ENCODE measurements around the gene TIMM22. TPM values are rescaled to one million over a fixed set of nuclear protein-coding genes. Genes with fewer than 3 reads are reported as not detected.

The TIMM22 gene
- total RNA-seq, 3 donors from 2014 or later, result 8.2 to 11.4 (median 10.1) TPM

DNA sequence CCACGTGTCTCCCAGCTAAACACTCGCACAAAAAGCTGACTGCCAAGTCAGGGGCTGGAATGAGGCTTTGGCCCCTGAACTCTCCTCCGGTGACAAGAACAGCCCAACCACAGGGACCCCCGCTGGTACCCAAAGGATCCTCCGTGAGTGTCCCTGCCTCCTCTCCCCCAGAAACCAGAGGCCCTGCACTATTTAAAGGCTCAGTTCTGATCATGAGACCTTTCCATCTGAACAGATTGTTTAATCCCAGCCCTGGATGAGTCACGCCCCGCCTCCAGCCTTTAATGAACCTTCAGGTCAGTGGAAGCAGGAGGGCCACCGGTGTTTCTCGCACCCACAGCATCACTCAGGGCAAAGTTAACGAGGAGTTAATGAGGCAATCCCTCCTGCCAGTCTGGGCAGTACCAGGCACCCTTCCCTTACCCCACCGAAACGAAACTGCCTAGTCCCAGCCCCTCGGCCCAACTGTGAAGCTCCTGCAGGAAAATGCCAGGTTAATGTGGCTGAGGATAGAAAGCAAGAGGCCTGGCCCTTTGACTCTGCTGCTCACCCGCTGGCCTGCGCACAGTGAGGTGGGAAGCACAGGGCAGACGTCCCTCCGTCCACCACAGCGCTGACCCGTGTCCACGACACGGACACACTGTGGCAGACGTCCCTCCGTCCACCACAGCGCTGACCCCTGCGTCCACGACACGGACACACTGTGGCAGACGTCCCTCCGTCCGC is 32.4 kb downstream of the TIMM22 start:
- ATAC-seq, result peak; percentile 15
- Histone ChIP-seq H3K4me3 (no peak overlapping the region), H3K36me3 (ENCODE audit: low read depth) (no peaks in the 10 kb centered on the region)

DNA sequence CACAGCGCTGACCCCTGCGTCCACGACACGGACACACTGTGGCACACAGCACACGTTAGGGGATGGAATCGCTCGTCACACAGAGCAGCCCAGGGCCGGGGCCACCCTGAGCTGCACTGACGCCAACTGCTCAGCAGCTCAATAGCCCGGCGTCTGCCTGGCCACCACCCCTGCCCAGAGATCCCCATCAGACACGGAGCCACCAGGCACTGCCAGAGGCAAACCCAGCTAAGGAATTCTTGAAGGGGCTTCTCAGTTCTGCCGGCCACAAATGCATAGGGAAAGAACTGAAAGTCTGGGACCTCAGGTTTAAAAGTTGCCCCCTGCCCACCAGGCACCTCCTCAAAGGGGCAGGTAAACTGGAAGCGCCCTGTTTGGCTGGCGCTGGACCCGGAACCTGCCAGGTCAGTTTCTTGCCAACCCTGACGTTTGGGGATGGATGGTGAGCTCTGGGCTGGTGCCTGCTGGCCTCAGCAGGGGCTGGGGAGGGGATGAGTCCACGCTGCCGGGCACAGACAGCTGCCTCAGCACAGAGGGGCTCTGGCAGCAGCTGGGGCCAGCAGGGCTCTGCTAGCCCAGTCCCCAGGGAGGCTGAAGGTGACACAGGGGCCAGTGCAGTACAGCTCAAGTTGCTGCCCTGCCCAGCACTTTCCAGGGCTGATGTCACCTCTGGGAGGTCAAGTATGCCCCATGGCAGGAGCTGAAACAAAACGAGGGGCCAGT is 33.2 kb downstream of the TIMM22 start:
- Histone ChIP-seq H3K36me3 (ENCODE audit: low read depth) (no peaks in the 10 kb centered on the region), H3K4me1 (ENCODE audit: low read depth) (no peaks in the 10 kb centered on the region), H3K4me3 (no peak overlapping the region), H3K9me3 (no peaks in the 10 kb centered on the region)
- ATAC-seq (peak; percentile 5), DNase-seq (no peak)
- TF ChIP-seq, protein P1, sequence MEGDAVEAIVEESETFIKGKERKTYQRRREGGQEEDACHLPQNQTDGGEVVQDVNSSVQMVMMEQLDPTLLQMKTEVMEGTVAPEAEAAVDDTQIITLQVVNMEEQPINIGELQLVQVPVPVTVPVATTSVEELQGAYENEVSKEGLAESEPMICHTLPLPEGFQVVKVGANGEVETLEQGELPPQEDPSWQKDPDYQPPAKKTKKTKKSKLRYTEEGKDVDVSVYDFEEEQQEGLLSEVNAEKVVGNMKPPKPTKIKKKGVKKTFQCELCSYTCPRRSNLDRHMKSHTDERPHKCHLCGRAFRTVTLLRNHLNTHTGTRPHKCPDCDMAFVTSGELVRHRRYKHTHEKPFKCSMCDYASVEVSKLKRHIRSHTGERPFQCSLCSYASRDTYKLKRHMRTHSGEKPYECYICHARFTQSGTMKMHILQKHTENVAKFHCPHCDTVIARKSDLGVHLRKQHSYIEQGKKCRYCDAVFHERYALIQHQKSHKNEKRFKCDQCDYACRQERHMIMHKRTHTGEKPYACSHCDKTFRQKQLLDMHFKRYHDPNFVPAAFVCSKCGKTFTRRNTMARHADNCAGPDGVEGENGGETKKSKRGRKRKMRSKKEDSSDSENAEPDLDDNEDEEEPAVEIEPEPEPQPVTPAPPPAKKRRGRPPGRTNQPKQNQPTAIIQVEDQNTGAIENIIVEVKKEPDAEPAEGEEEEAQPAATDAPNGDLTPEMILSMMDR (IDR thresholded peaks at IDR 0.05), result no peak
- intact Hi-C loops (cut with DNase I, micrococcal nuclease), result no loop called here

More for the DNA sequence above, 32.4 kb downstream of the TIMM22 start:
- no peak for DNase-seq
- intact Hi-C loops (cut with DNase I, micrococcal nuclease), result no loop called here
- no peaks in the 10 kb centered on the region for H3K9me3 ChIP-seq
- TF ChIP-seq, protein P1 (IDR thresholded peaks at IDR 0.05), result no peak
- no peaks in the 10 kb centered on the region for H3K4me1 ChIP-seq (ENCODE audit: low read depth)

DNA sequence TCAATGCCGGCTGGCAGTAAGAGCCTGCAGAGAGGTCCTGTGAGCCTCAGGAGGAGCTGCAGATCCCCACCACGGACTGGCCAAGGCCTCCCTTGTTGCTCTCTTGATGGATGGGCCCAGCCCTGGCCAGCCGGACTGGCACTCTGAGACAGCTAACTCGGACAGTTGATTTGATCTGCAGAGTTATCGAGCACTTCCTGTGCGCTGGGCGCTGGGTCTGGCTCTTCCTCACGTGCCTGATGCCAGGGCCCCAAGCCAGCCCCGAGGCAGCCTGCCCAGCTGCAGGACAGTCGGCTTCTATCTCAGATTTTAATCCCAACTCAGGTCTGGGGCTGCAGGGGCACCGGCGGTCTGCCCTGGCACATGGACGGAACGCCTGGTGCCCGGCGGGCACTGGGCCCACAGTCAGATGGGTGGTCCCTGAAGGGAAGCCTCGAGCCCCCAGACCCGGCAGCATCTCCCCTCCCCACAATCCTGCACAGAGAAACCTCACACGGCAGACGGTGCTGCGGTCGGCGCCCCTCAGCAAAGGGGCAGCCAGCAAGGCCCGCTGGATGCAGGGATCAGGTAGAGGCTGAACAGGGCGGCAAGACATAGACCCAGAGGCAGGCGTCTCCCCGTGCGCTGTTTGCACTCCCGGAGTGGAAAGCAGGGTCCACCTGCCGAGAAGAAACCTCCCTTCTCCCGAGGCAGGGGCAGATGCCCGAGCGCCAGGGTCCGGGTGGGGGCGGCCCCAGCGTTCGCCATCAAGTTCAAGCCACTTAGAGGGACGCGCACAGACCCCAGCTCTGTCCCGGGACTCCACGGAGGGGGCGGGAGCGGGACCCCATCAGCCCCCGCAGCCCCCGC is 34.0 kb downstream of the TIMM22 start:
- no peaks in the 10 kb centered on the region for H3K4me1 ChIP-seq (ENCODE audit: low read depth)
- H3K4me3 ChIP-seq, result no peak overlapping the region
- no peaks in the 10 kb centered on the region for H3K9me3 ChIP-seq
- DNase-seq (no peak), ATAC-seq (no peak)
- H3K36me3 ChIP-seq (ENCODE audit: low read depth), result no peaks in the 10 kb centered on the region
- intact Hi-C loops (cut with DNase I, micrococcal nuclease), result no loop called here
- TF ChIP-seq, protein P1 (IDR thresholded peaks at IDR 0.05), result no peak

DNA sequence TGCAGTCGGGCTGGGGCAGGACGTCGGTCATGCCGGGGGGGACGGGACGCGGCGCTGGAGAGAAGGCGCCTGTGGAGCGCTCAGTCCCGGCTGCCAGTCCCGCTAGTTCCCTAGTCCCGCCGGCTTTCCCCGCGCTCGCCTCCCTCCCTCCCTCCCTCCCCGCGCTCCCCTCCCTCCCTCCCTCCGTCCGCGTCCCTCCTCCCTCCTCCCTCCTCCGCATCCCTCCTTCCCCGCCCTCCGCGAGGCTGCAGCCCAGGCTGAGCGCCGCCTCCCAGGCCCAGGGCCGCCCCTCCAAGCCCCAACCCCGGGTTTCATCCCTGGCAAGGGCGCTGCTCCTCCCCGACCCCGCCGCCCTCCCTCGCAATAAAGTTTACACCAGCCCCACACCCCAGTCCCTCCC is 34.8 kb downstream of the TIMM22 start:
- DNase-seq (peak in 2 of 3 donors; percentile 27 to 50), ATAC-seq (peak; percentile 28)
- no peaks in the 10 kb centered on the region for H3K36me3 ChIP-seq (ENCODE audit: low read depth)
- intact Hi-C loops (cut with DNase I, micrococcal nuclease), result no loop called here
- no peaks in the 10 kb centered on the region for H3K9me3 ChIP-seq
- TF ChIP-seq, protein P1 (IDR thresholded peaks at IDR 0.05), result no peak
- no peaks in the 10 kb centered on the region for H3K4me1 ChIP-seq (ENCODE audit: low read depth)
- H3K4me3 ChIP-seq, result no peak overlapping the region

DNA sequence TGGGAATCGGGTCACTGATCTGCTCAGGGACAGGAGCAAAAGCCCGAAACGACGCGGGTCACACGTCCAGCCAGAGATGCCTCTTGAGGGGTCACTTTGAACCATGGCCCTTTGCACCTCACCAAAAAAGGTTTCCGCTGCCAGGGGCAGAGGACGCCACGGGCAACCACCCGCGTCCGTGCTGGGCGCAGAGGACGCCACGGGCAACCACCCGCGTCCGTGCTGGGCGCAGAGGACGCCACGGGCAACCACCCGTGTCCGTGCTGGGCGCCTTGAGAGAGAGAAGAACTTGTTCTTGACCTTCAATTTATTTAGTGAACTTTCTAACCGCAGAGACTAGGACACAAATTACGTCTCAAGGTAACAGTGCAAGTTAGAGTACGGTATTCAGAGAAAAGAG is 35.5 kb downstream of the TIMM22 start:
- no peaks in the 10 kb centered on the region for H3K36me3 ChIP-seq (ENCODE audit: low read depth)
- H3K4me1 ChIP-seq (ENCODE audit: low read depth), result no peaks in the 10 kb centered on the region

More for the DNA sequence above, 35.5 kb downstream of the TIMM22 start:
- TF ChIP-seq, protein P1 (IDR thresholded peaks at IDR 0.05), result no peak
- no peak for ATAC-seq
- DNase-seq, result no peak
- Histone ChIP-seq H3K9me3 (no peaks in the 10 kb centered on the region), H3K4me3 (no peak overlapping the region)
- intact Hi-C loops (cut with DNase I, micrococcal nuclease), result no loop called here
